NCI-H2081 treated with DMSO at 0.1 percent for 48 hours (cell line): ENCODE data around the gene TMBIM6.
"Not testable (repeated sequence)": the region's sequence is repeated elsewhere in the genome, so short reads cannot be mapped to it uniquely, and the experiment has no call there.

Experiments used
- DNase-seq: peaks from one replicate; lab custom pipeline; 2025; lab: John Stamatoyannopoulos, UW

The TMBIM6 gene

GRCh38 chr12:49740930-49741881, at the start of gene TMBIM6:
Gene TMBIM6 (plus strand): TSS chr12:49741557. CDS start chr12:49752494, 10,937 bp downstream.
- DNase-seq = peak; percentile 99

- no peak for DNase-seq
These were observed 48.5 kb upstream of the TMBIM6 start for GRCh38 chr12:49692851-49693250.

GRCh38 chr12:49693931-49694444, 47.4 kb upstream of the TMBIM6 start:
- DNase-seq = no peak

GRCh38 chr12:49696723-49697122, 44.6 kb upstream of the TMBIM6 start:
- DNase-seq = no peak

- no peak for DNase-seq
These were observed 43.5 kb upstream of the TMBIM6 start for GRCh38 chr12:49697808-49698207.

- no peak for DNase-seq
These were observed 42.5 kb upstream of the TMBIM6 start for GRCh38 chr12:49698619-49699545.

GRCh38 chr12:49702009-49702408, 39.3 kb upstream of the TMBIM6 start:
- DNase-seq = no peak

- no peak for DNase-seq
These were observed 38.6 kb upstream of the TMBIM6 start for GRCh38 chr12:49702676-49703215.

- no peak for DNase-seq
These were observed 37.7 kb upstream of the TMBIM6 start for GRCh38 chr12:49703647-49704137.

GRCh38 chr12:49705479-49706134, 35.8 kb upstream of the TMBIM6 start:
- DNase-seq = no peak

- no peak for DNase-seq
These were observed 34.8 kb upstream of the TMBIM6 start for GRCh38 chr12:49706351-49707127.

- DNase-seq = peak; percentile 44
These were observed 34.1 kb upstream of the TMBIM6 start, which contains the start of gene FMNL3 for GRCh38 chr12:49707128-49707811. Gene FMNL3 (minus strand): TSS chr12:49707405. CDS start chr12:49707180, 225 bp downstream.

- DNase-seq = no peak
These were observed 33.6 kb upstream of the TMBIM6 start for GRCh38 chr12:49707812-49708147.

- no peak for DNase-seq
These were observed 32.5 kb upstream of the TMBIM6 start for GRCh38 chr12:49708851-49709250.

- not testable (repeated sequence) for DNase-seq
These were observed 27.4 kb upstream of the TMBIM6 start for GRCh38 chr12:49713952-49714351.

GRCh38 chr12:49716553-49716952, 24.8 kb upstream of the TMBIM6 start:
- DNase-seq = no peak

GRCh38 chr12:49717800-49718199, 23.6 kb upstream of the TMBIM6 start:
- not testable (repeated sequence) for DNase-seq

- DNase-seq = no peak
These were observed 21.1 kb upstream of the TMBIM6 start for GRCh38 chr12:49720214-49720613.

- DNase-seq = not testable (repeated sequence)
These were observed 20.0 kb upstream of the TMBIM6 start for GRCh38 chr12:49721355-49721754.

GRCh38 chr12:49728446-49728845, 12.9 kb upstream of the TMBIM6 start:
- DNase-seq = no peak
